HEK293 (cell line): ENCODE results near the gene EMP1.

ENCODE experiments used
- CTCF ChIA-PET: fragments of 350-600 bp; formaldehyde crosslinking; extraction: SDS; loops from one replicate; lab custom pipeline; 2021; ENCODE audit warnings: antibody characterized with exemption; lab: Yijun Ruan, JAX
- POLR2A ChIA-PET: fragments of 300-600 bp; formaldehyde crosslinking; extraction: SDS; loops from one replicate; lab custom pipeline; 2020; ENCODE audit warnings: antibody characterized with exemption, inconsistent platforms; lab: Yijun Ruan, JAX
- H3K27ac ChIP-seq: fragments of 200-500 bp; sonication (Bioruptor generic); 2 replicates; pipeline ENCODE4 v1.5.1; 2014; ENCODE audit warnings: low read depth, low read length, control low read depth, inconsistent platforms; ENCODE audit errors: extremely low read depth
- H3K36me3 ChIP-seq, 2 experiments: fragments of 200-500 bp in 1 of 2; sonication (Bioruptor generic) in 1 of 2; 1 replicate in 1 of 2; 2 replicates in 1 of 2; pipeline ENCODE4 v1.5.1; 2014 to 2017; ENCODE audit warnings: inconsistent platforms in 2 of 2, low read length in 2 of 2; ENCODE audit not compliant: control insufficient read depth in 2 of 2, insufficient read depth in 1 of 2
- H3K4me1 ChIP-seq: fragments of 200-500 bp; sonication (Bioruptor generic); 2 replicates; pipeline ENCODE4 v1.5.1; 2014; ENCODE audit warnings: mild to moderate bottlenecking, low read length, inconsistent platforms; ENCODE audit not compliant: control insufficient read depth, insufficient read depth
- H3K4me3 ChIP-seq: 2 replicates; pipeline ENCODE4 v1.5.1; 2011; ENCODE audit warnings: low read depth, mild to moderate bottlenecking, control low read depth, low read length, moderate library complexity
- H3K9me3 ChIP-seq: fragments of 200-500 bp; sonication (Bioruptor generic); 2 replicates; pipeline ENCODE4 v1.5.1; 2014; ENCODE audit warnings: low read depth, low read length, inconsistent platforms; ENCODE audit not compliant: control insufficient read depth, insufficient read depth
- CTCF ChIP-seq: fragments of 450-650 bp; formaldehyde crosslinking; IDR thresholded peaks from 2 replicates; pipeline ENCODE4 v1.5.1; 2016; ENCODE audit warnings: missing biosample characterization, missing genetic modification characterization
- GFI1B ChIP-seq: fragments of 450-650 bp; formaldehyde crosslinking; IDR thresholded peaks from 2 replicates; pipeline ENCODE4 v1.5.1; 2016; ENCODE audit warnings: missing biosample characterization, missing genetic modification characterization
- KLF1 ChIP-seq: fragments of 450-650 bp; formaldehyde crosslinking; IDR thresholded peaks from 2 replicates; pipeline ENCODE4 v1.5.1; 2016; ENCODE audit warnings: missing biosample characterization, missing genetic modification characterization
- KLF17 ChIP-seq: fragments of 450-650 bp; formaldehyde crosslinking; IDR thresholded peaks from 2 replicates; pipeline ENCODE4 v1.5.1; 2016; ENCODE audit warnings: missing biosample characterization, missing genetic modification characterization
- PATZ1 ChIP-seq: fragments of 450-650 bp; formaldehyde crosslinking; IDR thresholded peaks from 2 replicates; pipeline ENCODE4 v1.5.1; 2016; ENCODE audit warnings: missing biosample characterization, missing genetic modification characterization
- PRDM2 ChIP-seq: fragments of 450-650 bp; formaldehyde crosslinking; IDR thresholded peaks from 2 replicates; pipeline ENCODE4 v1.5.1; 2016; ENCODE audit warnings: missing biosample characterization, missing genetic modification characterization, borderline replicate concordance
- TRIM28 ChIP-seq: IDR thresholded peaks from 2 replicates; pipeline ENCODE4 v1.6.1; 2011; ENCODE audit warnings: low read length, control low read depth, borderline replicate concordance
- WT1 ChIP-seq: fragments of 450-650 bp; formaldehyde crosslinking; IDR thresholded peaks from 2 replicates; pipeline ENCODE4 v1.5.1; 2016; ENCODE audit warnings: missing biosample characterization, missing genetic modification characterization
- ZBTB21 ChIP-seq: fragments of 450-650 bp; formaldehyde crosslinking; IDR thresholded peaks from 2 replicates; pipeline ENCODE4 v1.5.1; 2017; ENCODE audit warnings: missing biosample characterization, missing genetic modification characterization
- ZBTB48 ChIP-seq: fragments of 450-650 bp; formaldehyde crosslinking; IDR thresholded peaks from 2 replicates; pipeline ENCODE4 v1.5.1; 2016; ENCODE audit warnings: missing biosample characterization, missing genetic modification characterization
- ZNF133 ChIP-seq: fragments of 450-650 bp; formaldehyde crosslinking; IDR thresholded peaks from 2 replicates; pipeline ENCODE4 v1.5.1; 2016; ENCODE audit warnings: missing biosample characterization, missing genetic modification characterization
- ZNF138 ChIP-seq: fragments of 450-650 bp; formaldehyde crosslinking; IDR thresholded peaks from 2 replicates; pipeline ENCODE4 v1.5.1; 2016; ENCODE audit warnings: missing biosample characterization, missing genetic modification characterization, borderline replicate concordance
- ZNF221 ChIP-seq: fragments of 450-650 bp; formaldehyde crosslinking; IDR thresholded peaks from 2 replicates; pipeline ENCODE4 v1.5.1; 2017; ENCODE audit warnings: missing biosample characterization, missing genetic modification characterization, borderline replicate concordance
- ZNF248 ChIP-seq: fragments of 450-650 bp; formaldehyde crosslinking; IDR thresholded peaks from 2 replicates; pipeline ENCODE4 v1.5.1; 2017; ENCODE audit warnings: missing biosample characterization, missing genetic modification characterization
- ZNF266 ChIP-seq: fragments of 450-650 bp; formaldehyde crosslinking; IDR thresholded peaks from 2 replicates; pipeline ENCODE4 v1.5.1; 2016; ENCODE audit warnings: missing biosample characterization, missing genetic modification characterization, low read depth
- ZNF341 ChIP-seq: fragments of 450-650 bp; formaldehyde crosslinking; IDR thresholded peaks from 2 replicates; pipeline ENCODE4; 2016; ENCODE audit warnings: low read depth, missing biosample characterization, missing genetic modification characterization
- ZNF423 ChIP-seq: fragments of 450-650 bp; formaldehyde crosslinking; IDR thresholded peaks from 2 replicates; pipeline ENCODE4 v1.5.1; 2016; ENCODE audit warnings: missing biosample characterization, missing genetic modification characterization
- ZNF514 ChIP-seq: fragments of 450-650 bp; formaldehyde crosslinking; IDR thresholded peaks from 2 replicates; pipeline ENCODE4 v1.5.1; 2016; ENCODE audit warnings: missing biosample characterization, missing genetic modification characterization
- ZNF677 ChIP-seq: fragments of 450-650 bp; IDR thresholded peaks from 2 replicates; pipeline ENCODE4 v1.5.0; 2018; ENCODE audit warnings: missing biosample characterization, mild to moderate bottlenecking, missing genetic modification characterization, moderate library complexity
- ZSCAN4 ChIP-seq: fragments of 450-650 bp; formaldehyde crosslinking; IDR thresholded peaks from 2 replicates; pipeline ENCODE4 v1.5.1; 2017; ENCODE audit warnings: missing biosample characterization, missing genetic modification characterization

Gene EMP1

GRCh38 chr12:13152281-13152680 is 44.2 kb upstream of the EMP1 start:
- peaks cover 6% of the 10 kb centered on the region; the same call in 1 of the 2 replicates for H3K4me1 ChIP-seq
- H3K27ac ChIP-seq = no peak overlapping the region
- no peak overlapping the region for H3K4me3 ChIP-seq
- ChIA-PET POLR2A (no interaction called here), CTCF (interaction anchor here (0.9 to 1.2 kb wide), 2 partner anchors 11 to 83 kb away, joined by 3 read pairs; no protein-coding TSS in a partner anchor)
- TF ChIP-seq TRIM28 = no peak
- TF ChIP-seq ZNF138 (tag by site-specific recombination) = no peak
- no peak for TF ChIP-seq ZNF677 (tag by site-specific recombination)
- TF ChIP-seq ZNF266 (tag by site-specific recombination) = no peak
- TF ChIP-seq PATZ1 = no peak
- TF ChIP-seq ZNF133 (tag by site-specific recombination) = no peak
- TF ChIP-seq ZBTB21 (tag by site-specific recombination) = no peak
- no peak for TF ChIP-seq WT1 (tag by site-specific recombination)
- no peak for TF ChIP-seq ZNF221 (tag by site-specific recombination)
- TF ChIP-seq CTCF (tag by site-specific recombination) = no peak
- TF ChIP-seq KLF1 (tag by site-specific recombination) = no peak
- TF ChIP-seq GFI1B (tag by site-specific recombination) = no peak
- TF ChIP-seq ZNF248 = no peak
- no peak for TF ChIP-seq ZNF514 (tag by site-specific recombination)
- TF ChIP-seq PRDM2 (tag by site-specific recombination) = no peak
- TF ChIP-seq KLF17 = no peak
- TF ChIP-seq ZNF341 = no peak
- TF ChIP-seq ZSCAN4 (tag by site-specific recombination) = no peak
- TF ChIP-seq ZBTB48 (tag by site-specific recombination) = no peak
- TF ChIP-seq ZNF423 = no peak
- no peaks in the 10 kb centered on the region for H3K36me3 ChIP-seq
- no peaks in the 10 kb centered on the region for H3K9me3 ChIP-seq
